HUES64 (cell line): ENCODE measurements around the gene SPOCK3.
"Not testable (repeated sequence)": the region's sequence is repeated elsewhere in the genome, so short reads cannot be mapped to it uniquely, and the experiment has no call there.

Experiments
- H3K27ac ChIP-seq: 2 replicates; pipeline ENCODE4 v1.7.0; 2013; ENCODE audit warnings: low read depth, low read length, inconsistent platforms
- H3K27me3 ChIP-seq: 2 replicates; pipeline ENCODE4 v1.6.1; 2013; ENCODE audit warnings: mild to moderate bottlenecking, low read length; ENCODE audit not compliant: insufficient read depth
- H3K36me3 ChIP-seq: 2 replicates; pipeline ENCODE4 v1.6.1; 2013; ENCODE audit warnings: mild to moderate bottlenecking, low read length; ENCODE audit not compliant: insufficient read depth
- H3K4me1 ChIP-seq: 2 replicates; pipeline ENCODE4 v1.6.1; 2013; ENCODE audit warnings: mild to moderate bottlenecking, low read length, moderate library complexity; ENCODE audit not compliant: insufficient read depth
- H3K4me3 ChIP-seq: 2 replicates; pipeline ENCODE4 v1.5.1; 2013; ENCODE audit warnings: mild to moderate bottlenecking, low read length, moderate library complexity
- H3K9ac ChIP-seq: 2 replicates; pipeline ENCODE4 v1.6.1; 2013; ENCODE audit warnings: mild to moderate bottlenecking, low read depth, low read length
- H3K9me3 ChIP-seq: 2 replicates; pipeline ENCODE4 v1.6.1; 2013; ENCODE audit warnings: low read depth, low read length; ENCODE audit not compliant: insufficient read depth
- WGBS: fragments of 150-250, 120-280 bp; methylation state at CpG from one replicate; pipeline ENCODE4 v1.1.7; 2013; ENCODE audit warnings: missing lambda C conversion rate; 5-methylcytosine and 5-hydroxymethylcytosine counted together

SPOCK3 gene

GRCh38 chr4:166875821-166876220, 358.5 kb downstream of the SPOCK3 start:
- Histone ChIP-seq H3K9me3 (no peaks in the 10 kb centered on the region), H3K9ac (no peak overlapping the region), H3K4me1 (no peaks in the 10 kb centered on the region), H3K27ac (no peak overlapping the region), H3K36me3 (no peaks in the 10 kb centered on the region), H3K4me3 (no peak overlapping the region), H3K27me3 (no peaks in the 10 kb centered on the region)
- WGBS: 93% methylated on average over 5 of the region's 5 CpGs

DNA sequence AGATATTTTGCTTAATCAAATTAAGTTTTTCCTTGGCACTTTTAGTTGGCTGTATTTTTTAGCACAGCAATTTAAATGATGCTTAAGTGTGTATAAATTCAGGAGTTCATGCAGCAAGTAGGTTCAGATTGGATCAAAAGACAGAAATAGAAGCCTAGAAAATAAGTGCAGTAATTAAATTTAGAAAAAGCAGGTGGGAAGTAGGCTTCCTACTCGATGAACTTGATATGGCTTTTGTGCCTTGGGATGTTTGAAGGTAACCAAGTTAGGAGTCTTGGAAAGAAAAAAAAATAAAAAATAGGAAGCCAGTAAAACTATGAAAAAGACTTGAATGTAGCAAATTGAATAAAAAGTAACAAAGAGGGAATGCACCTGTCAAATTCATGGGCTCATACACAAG, 372.3 kb downstream of the SPOCK3 start:
- no peaks in the 10 kb centered on the region for H3K4me1 ChIP-seq
- no peak overlapping the region for H3K9ac ChIP-seq
- no peaks in the 10 kb centered on the region for H3K27me3 ChIP-seq
- H3K36me3 ChIP-seq: no peaks in the 10 kb centered on the region
- H3K27ac ChIP-seq: no peak overlapping the region
- 95% methylated on average over 1 of the region's 1 CpG for WGBS
- no peak overlapping the region for H3K4me3 ChIP-seq
- no peaks in the 10 kb centered on the region for H3K9me3 ChIP-seq

DNA sequence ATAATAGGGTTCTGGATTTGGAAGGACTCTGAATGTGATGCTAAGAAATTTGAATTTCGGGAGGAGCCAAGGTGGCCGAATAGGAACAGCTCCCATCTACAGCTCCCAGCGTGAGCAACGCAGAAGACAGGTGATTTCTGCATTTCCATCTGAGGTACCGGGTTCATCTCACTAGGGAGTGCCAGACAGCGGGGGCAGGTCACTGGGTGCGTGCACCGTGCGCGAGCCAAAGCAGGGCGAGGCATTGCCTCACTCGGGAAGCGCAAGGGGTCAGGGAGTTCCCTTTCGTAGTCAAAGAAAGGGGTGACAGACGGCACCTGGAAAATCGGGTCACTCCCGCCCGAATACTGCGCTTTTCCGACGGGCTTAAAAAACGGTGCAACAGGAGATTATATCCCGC, 383.9 kb downstream of the SPOCK3 start:
- not testable (repeated sequence) for H3K9me3 ChIP-seq, H3K9ac ChIP-seq, H3K4me3 ChIP-seq, H3K36me3 ChIP-seq, H3K27ac ChIP-seq, H3K4me1 ChIP-seq, H3K27me3 ChIP-seq
- WGBS: 98% methylated on average over 23 of the region's 23 CpGs

DNA sequence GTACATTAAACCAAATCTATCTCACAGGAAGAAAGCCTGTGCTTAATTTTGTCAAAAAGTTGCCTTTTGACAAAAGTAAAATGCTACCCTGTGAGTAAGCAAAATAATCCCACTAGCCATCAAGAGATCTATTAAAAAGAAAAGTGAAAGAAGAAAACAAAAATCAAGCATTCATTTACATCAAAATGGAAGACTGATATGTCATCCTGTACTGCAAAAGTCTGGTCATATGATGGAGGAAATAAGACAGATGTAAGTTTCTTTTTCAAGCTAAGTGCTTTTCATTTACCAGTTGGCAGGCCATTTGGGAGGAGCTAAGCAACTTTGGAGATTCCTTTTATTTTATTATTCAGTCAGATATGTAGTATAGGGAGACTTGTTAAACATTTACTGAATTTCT, 387.4 kb downstream of the SPOCK3 start:
- Histone ChIP-seq H3K9ac (no peak overlapping the region), H3K27ac (no peak overlapping the region), H3K36me3 (no peaks in the 10 kb centered on the region), H3K27me3 (no peaks in the 10 kb centered on the region), H3K4me3 (no peak overlapping the region), H3K9me3 (peaks cover 5% of the 10 kb centered on the region; the same call in 1 of the 2 replicates), H3K4me1 (no peaks in the 10 kb centered on the region)

- no peak overlapping the region for H3K4me3 ChIP-seq
These were observed 391.5 kb downstream of the SPOCK3 start for GRCh38 chr4:166842795-166843261.

GRCh38 chr4:166839615-166840251, 394.6 kb downstream of the SPOCK3 start:
- H3K4me3 ChIP-seq: no peak overlapping the region
- H3K9me3 ChIP-seq: no peaks in the 10 kb centered on the region; the same call in 1 of the 2 replicates
- no peak overlapping the region for H3K27ac ChIP-seq
- H3K27me3 ChIP-seq: no peaks in the 10 kb centered on the region
- H3K9ac ChIP-seq: no peak overlapping the region
- 98% methylated on average over 3 of the region's 4 CpGs for WGBS
- H3K4me1 ChIP-seq: no peaks in the 10 kb centered on the region
- no peaks in the 10 kb centered on the region for H3K36me3 ChIP-seq

More at GRCh38 chr4:166842795-166843261, 391.5 kb downstream of the SPOCK3 start:
- WGBS: 98% methylated on average over 24 of the region's 24 CpGs
- no peak overlapping the region for H3K27ac ChIP-seq
- no peaks in the 10 kb centered on the region for H3K27me3 ChIP-seq
- H3K9me3 ChIP-seq: no peaks in the 10 kb centered on the region; the same call in 1 of the 2 replicates
- no peak overlapping the region for H3K9ac ChIP-seq
- H3K36me3 ChIP-seq: no peaks in the 10 kb centered on the region
- H3K4me1 ChIP-seq: no peaks in the 10 kb centered on the region

- no peaks in the 10 kb centered on the region for H3K36me3 ChIP-seq
These were observed 395.2 kb downstream of the SPOCK3 start for GRCh38 chr4:166838975-166839614.

DNA sequence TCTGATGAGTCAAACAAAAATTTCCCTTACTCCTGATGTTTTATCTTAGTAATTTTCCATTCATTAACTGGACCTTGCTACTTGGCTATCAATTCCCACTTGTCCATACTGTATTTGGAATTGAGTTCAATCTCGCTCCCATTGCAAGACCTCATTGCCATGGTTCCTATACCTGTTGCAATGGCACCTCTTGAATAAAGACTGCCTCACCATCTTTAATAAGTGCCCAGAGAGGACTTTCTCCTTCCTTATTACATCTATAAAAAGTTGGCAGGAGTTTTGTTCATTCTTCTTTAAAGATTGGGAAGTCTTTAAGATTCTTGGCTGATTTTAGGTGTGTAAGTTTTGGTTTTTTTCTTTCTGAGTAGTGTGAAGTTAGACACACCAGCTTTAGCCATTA, 397.4 kb downstream of the SPOCK3 start:
- 97% methylated on average over 1 of the region's 1 CpG for WGBS
- Histone ChIP-seq H3K36me3 (no peaks in the 10 kb centered on the region), H3K9me3 (no peaks in the 10 kb centered on the region), H3K27me3 (no peaks in the 10 kb centered on the region), H3K9ac (no peak overlapping the region), H3K4me1 (no peaks in the 10 kb centered on the region), H3K4me3 (no peak overlapping the region), H3K27ac (no peak overlapping the region)

More at GRCh38 chr4:166838975-166839614, 395.2 kb downstream of the SPOCK3 start:
- no peaks in the 10 kb centered on the region for H3K27me3 ChIP-seq
- no peak overlapping the region for H3K27ac ChIP-seq
- H3K4me3 ChIP-seq: no peak overlapping the region
- H3K9ac ChIP-seq: no peak overlapping the region
- no peaks in the 10 kb centered on the region; the same call in 1 of the 2 replicates for H3K9me3 ChIP-seq
- no peaks in the 10 kb centered on the region for H3K4me1 ChIP-seq
- 97% methylated on average over 1 of the region's 1 CpG for WGBS

DNA sequence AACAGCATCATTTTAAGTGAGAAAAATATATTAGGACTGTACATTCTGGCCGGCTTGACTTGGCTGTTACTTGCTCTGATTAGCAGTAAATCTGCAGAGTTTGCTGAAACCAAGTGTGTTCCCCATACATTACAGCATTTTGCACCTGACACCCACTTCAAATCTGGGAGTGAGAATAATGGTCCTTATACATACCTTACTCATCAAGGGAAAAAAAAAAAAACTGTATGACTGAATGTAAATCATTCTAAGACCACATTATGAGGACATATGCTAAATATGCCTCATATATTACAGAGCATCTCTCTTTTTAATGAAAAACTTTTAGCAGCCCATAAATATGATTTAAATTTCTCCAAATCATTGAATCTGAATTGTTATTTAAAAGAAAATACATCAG, 406.7 kb downstream of the SPOCK3 start:
- 89% methylated on average over 1 of the region's 1 CpG for WGBS
- Histone ChIP-seq H3K4me1 (no peaks in the 10 kb centered on the region), H3K9ac (no peak overlapping the region), H3K9me3 (no peaks in the 10 kb centered on the region), H3K27ac (no peak overlapping the region), H3K27me3 (no peaks in the 10 kb centered on the region), H3K36me3 (no peaks in the 10 kb centered on the region), H3K4me3 (no peak overlapping the region)

DNA sequence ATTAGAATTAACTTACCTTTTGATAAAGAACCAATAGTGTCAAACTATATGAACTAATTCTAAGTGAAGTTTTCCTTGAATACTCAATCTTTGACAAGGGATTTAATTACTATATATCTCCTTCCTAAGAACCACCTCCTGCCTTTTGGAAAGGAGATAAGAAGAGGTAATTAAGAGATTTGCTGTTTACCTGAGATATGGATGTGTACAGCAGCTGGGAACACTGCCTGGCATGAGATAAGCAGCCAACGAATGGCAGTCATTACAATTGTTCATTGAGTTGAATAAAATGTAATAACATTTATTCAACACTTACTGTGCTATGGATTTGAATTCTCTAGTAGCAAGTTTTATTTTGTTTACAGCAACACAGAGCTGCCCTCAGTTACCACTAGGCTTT, 407.1 kb downstream of the SPOCK3 start:
- H3K4me3 ChIP-seq: no peak overlapping the region
- no peak overlapping the region for H3K9ac ChIP-seq
- 60% methylated on average over 1 of the region's 1 CpG for WGBS
- no peaks in the 10 kb centered on the region for H3K9me3 ChIP-seq
- H3K27ac ChIP-seq: no peak overlapping the region
- no peaks in the 10 kb centered on the region for H3K4me1 ChIP-seq
- no peaks in the 10 kb centered on the region for H3K36me3 ChIP-seq
- no peaks in the 10 kb centered on the region for H3K27me3 ChIP-seq

DNA sequence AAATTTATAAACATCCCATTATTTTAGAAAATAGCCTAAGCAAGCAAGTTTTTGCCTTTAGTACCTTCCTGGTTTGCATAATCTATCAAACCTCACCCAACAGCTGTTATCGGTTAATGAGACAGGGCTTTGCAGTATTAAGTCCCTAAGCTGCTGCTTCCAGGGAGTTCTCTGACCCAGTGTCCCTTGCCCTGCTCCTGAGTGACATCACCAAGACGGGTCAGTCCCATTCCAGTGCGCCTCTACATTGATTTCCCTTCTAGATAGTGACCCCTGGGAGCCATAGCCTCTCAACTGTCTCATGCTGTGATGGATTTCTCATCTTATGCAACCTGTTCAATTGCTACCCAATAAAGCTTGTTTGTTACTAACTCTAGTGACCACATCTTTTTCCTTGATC, 410.4 kb downstream of the SPOCK3 start:
- H3K4me1 ChIP-seq: no peaks in the 10 kb centered on the region
- no peaks in the 10 kb centered on the region for H3K27me3 ChIP-seq
- H3K36me3 ChIP-seq: no peaks in the 10 kb centered on the region
- no peaks in the 10 kb centered on the region for H3K9me3 ChIP-seq
- H3K4me3 ChIP-seq: no peak overlapping the region
- no peak overlapping the region for H3K9ac ChIP-seq
- 63% methylated on average over 3 of the region's 3 CpGs for WGBS
- no peak overlapping the region for H3K27ac ChIP-seq
